GM21526 (cell line): ENCODE data around the gene BRAP.
A peak's percentile ranks its signal among the peaks of the same experiment; 100 is the strongest.
"Not testable (repeated sequence)": the region's sequence is repeated elsewhere in the genome, so short reads cannot be mapped to it uniquely, and the experiment has no call there.

Experiments
- ATAC-seq: cut with Tn5 transposase; IDR thresholded peaks from one replicate; pipeline ENCODE4 v1.9.1; 2021; ENCODE audit warnings: moderate library complexity; ENCODE audit not compliant: unreplicated experiment, low FRiP score

The BRAP gene

DNA sequence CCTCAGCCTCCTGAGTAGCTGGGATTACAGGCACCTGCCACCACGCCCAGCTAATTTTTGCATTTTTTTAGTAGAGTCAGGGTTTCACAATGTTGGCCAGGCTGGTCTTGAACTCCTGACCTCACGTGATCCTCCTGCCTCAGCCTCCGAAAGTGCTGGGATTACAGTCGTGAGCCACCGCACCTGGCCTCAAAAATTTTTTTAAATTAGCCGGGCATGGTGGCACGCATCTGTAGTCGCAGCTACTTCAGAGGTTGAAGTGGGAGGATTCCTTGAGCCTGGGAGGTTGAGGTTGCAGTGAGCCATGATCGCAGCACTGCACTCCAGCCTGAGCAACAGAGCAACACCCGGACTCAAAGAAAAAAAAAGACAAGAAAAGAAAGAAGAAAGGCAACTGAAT lies 67.9 kb downstream of the BRAP start:
- not testable (repeated sequence) for ATAC-seq

- no peak for ATAC-seq
These were observed 69.6 kb downstream of the BRAP start for GRCh38 chr12:111616177-111616623.

DNA sequence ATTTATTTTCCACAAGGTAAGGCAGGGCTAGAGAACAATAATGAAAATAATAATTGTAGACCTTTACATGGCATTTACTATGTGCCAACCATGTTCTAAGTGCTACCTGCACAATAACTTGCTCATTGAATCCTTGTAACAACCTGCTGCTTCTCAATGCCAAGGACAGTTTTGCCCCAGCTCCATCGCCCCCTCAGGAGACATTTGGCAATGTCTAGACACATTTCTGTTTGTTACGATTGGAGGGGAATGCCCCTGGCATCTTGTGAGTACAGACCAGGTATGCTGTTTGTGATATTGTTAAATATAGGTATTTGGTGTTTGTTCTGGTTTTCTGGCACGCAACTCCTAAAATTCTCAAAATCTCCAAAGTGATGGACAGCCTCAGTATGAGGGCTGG lies 78.5 kb downstream of the BRAP start:
- ATAC-seq = no peak

DNA sequence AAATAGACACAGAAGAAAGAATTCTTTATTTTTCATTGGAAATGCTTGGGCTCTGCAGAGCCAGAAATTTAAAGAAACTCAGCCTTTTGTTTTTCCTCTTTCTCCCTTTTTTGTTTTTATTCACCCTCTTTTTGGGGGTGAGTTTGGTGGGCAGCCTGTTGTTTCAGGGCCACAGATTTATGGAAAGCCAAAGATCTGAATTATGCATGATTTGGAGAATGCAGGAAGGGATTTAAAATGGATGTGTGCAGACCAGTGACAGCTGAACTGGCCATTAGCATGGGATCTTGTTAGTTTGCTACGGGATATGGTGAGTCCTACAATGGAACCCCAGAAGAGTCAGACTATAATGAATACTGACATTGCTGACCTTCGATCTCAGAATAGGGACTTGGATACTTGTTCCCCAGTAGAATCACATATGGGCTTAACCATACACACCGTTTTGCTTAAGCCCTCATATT lies 79.0 kb downstream of the BRAP start:
- no peak for ATAC-seq

DNA sequence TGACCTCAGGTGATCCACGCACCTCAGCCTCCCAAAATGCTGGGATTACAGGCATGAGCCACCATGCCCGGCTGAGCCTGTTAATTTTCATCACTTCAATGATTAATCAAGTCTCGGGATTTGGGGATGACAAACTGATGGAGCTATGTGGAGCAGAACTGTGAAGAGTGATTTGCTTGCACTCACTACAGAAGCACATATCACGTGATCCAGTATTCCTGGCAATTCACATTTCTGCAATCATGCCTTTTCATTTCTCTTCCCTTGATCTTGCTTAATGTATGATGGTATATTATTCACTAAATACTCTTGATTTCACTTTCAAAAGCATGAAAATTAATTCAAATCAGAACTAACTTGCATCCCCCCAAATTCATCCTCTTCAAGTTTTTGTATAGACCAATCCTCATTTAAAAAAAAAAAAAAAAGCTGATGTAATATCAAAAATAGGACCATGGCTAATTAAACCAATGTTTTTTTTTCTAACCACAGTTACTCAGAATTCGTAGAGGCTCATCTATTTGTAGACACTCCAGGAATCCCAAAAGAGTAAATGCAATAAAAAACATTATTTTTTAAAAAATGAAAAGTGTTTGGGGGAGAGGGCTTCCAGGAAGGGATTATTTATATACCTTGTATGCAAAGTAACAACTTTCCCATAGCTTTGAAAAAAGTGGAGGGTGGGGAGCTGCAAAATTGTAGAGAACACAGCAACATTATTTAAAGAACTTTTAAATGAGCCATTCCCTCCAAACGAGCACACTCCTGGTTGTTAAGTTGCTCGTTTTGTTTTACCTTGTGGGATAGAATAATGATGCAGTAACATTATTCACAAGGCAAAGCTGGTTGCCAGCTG lies 79.6 kb downstream of the BRAP start:
- ATAC-seq = no peak

GRCh38 chr12:111602857-111603256 lies 82.9 kb downstream of the BRAP start:
- not testable (repeated sequence) for ATAC-seq

DNA sequence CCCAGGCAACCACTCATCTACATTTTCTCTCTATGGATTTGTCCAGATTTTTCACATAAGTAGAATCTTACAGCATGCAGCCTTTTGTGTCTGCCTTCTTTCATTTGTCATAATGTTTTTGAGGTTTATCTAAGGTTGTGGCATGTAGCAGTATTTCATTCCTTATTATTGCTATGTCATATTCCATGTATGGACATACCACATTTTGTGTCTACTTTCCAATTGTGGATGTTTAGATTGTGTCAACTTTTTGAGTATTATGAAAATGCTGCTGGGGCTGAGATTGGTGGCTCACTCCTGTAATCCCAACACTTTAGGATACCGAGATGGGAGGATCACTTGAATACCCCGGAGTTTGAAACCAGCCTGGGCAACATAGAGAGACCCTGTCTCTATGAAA lies 83.4 kb downstream of the BRAP start:
- no peak for ATAC-seq

- not testable (repeated sequence) for ATAC-seq
These were observed 84.8 kb downstream of the BRAP start for GRCh38 chr12:111600986-111601385.

- ATAC-seq = no peak
These were observed 85.5 kb downstream of the BRAP start for GRCh38 chr12:111600205-111600642.

GRCh38 chr12:111599453-111600204 lies 86.1 kb downstream of the BRAP start:
- peak; percentile 60 for ATAC-seq

GRCh38 chr12:111598637-111599452 lies 86.9 kb downstream of the BRAP start, which contains the start of gene ATXN2:
TSS of gene ATXN2 (minus strand) at chr12:111599315. CDS start at chr12:111599034, 281 bp downstream.
- ATAC-seq = peak; percentile 44

GRCh38 chr12:111597831-111598636 lies 87.7 kb downstream of the BRAP start:
- ATAC-seq = peak; percentile 12

- no peak for ATAC-seq
These were observed 88.5 kb downstream of the BRAP start for GRCh38 chr12:111596985-111597830.

DNA sequence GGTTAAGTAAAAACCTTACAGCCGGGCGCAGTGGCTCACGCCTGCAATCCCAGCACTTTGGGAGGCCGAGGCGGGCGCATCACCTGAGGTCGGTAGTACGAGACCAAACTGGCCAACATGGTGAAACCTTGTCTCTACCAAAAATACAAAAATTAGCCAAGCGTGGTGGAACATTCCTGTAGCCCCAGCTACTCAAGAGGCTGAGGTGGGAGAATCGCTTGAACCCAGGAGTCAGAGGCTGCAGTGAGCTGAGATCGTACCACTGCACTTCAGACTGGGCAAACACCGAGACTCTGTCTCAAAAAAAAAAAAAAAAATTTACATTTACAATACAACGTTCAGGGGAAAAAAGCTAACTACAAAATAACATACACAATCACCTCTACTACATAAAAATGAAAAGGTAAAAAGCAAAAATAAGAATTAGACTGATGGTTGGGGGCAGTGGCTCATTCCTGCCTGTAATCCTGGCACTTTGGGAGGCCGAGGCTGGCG lies 90.4 kb downstream of the BRAP start:
- not testable (repeated sequence) for ATAC-seq
